ENCODE measurements around the gene TTLL12.

Gene TTLL12

DNA sequence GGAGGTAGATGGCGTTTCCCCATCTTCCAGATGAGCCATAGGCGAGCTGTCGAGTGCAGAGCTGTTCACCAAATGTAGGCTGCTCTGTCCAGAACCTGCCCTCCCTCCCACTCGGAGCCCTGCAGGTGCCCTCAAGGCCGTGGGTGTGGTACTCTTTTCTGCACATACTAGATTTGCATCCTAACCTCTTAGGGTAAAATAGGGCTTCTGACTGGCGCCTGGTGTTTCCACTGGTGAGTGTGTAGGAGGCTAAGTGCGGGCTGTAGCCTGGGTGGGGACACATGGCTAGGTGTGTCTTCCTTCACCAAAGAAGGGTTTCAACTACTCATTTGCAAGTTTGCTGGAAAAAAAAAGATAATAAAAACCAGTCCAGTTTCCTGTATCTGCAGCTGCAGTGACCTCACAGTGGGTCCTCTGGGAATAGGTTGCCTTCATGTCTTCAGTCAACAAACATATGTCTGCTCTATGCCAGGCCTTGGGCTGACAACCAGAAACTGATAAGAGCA lies 67.9 kb downstream of the TTLL12 start:
- DNase-seq = no peak

DNA sequence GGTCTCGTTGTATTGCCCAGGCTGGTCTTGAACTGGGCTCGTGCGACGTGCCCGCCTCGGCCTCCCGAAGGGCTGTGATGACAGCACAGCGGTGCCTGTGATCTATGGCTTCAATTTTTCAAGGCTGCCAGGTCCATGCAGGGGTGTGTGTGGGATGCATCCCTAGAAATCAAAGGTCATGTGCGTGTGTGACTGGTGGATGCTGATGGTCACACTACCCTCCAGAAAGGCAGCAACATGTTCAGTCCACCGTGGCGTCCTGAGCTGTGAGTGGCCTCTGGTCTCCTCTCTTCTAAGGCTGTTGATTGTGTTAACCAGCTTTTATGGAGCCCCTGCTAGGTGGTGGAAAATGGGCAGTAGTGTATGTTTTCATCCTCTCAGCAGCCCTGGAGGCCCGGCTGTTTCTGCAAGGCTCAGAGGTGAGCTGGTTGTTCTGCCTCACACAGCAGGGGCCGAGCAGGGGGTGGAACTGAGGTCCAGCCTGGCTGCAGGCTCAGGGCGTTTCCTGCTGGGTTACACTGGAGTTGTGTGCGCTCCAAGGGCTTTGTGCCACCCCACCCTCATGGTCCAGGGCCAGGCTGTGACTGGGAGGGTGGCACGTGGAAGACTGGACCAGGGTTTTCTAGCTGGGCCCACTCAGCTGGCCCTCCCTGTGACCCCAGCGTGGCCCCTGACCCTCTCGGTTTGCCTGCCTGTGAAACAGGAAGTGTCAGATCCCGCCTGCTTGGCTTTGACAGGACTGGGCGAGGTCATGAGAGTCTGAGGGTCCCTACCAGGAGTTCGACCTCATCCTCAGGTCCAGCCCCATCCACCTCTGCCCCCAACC lies 68.7 kb downstream of the TTLL12 start:
- DNase-seq = no peak

DNA sequence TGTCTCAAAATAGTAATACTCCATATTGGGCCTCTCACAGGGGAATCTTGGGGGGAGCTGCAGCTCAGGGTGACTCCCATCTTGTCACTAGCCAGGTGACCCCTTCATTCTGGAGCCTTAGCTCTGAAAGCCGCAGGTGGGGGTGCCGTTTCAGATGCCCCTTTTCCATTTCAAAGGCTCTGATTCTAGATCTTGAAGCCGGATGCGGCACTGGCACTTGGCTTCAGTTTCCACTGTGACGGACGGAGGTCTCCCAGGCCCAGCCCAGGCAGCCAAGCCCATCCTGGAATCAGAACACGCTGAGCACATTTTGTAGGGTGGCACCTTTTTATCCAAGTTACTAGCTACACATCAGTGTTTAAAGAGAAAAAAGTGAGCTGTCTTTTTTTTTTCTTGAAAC lies 70.0 kb downstream of the TTLL12 start:
- DNase-seq = no peak
